C4-2B (cell line): Measurements from ENCODE around the gene BAIAP3.

ENCODE experiments used
- H3K27ac ChIP-seq: fragments of 450-650 bp; 2 replicates; pipeline ENCODE4 v1.5.1; 2017
- ZFX ChIP-seq: fragments of 450-650 bp; IDR thresholded peaks from 2 replicates; pipeline ENCODE4 v1.6.1; 2017
- TF ChIP-seq, protein P1 (sequence below): fragments of 450-650 bp; conservative IDR thresholded peaks from 2 replicates; pipeline ENCODE4 v1.5.1; 2017; ENCODE audit warnings: mild to moderate bottlenecking

Gene BAIAP3

GRCh38 chr16:1317479-1318267 lies 15.8 kb upstream of the BAIAP3 start:
- TF ChIP-seq, protein P1, sequence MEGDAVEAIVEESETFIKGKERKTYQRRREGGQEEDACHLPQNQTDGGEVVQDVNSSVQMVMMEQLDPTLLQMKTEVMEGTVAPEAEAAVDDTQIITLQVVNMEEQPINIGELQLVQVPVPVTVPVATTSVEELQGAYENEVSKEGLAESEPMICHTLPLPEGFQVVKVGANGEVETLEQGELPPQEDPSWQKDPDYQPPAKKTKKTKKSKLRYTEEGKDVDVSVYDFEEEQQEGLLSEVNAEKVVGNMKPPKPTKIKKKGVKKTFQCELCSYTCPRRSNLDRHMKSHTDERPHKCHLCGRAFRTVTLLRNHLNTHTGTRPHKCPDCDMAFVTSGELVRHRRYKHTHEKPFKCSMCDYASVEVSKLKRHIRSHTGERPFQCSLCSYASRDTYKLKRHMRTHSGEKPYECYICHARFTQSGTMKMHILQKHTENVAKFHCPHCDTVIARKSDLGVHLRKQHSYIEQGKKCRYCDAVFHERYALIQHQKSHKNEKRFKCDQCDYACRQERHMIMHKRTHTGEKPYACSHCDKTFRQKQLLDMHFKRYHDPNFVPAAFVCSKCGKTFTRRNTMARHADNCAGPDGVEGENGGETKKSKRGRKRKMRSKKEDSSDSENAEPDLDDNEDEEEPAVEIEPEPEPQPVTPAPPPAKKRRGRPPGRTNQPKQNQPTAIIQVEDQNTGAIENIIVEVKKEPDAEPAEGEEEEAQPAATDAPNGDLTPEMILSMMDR, result no peak
- TF ChIP-seq ZFX, result no peak
- H3K27ac ChIP-seq, result no peak overlapping the region

DNA sequence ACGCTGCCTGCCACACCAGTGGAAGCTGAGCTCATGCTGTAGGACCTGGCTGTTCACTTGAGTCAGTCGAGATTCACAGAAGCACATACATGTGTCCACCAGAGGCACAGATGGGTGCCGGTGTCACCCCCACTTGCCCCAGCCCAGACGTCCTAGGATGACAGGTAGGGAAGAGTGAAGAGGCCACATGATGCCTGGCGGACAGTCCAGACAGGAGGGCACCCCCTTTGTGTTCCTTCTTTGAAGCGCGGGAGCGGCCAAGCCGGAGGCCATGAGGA lies 15.2 kb upstream of the BAIAP3 start:
- TF ChIP-seq, protein P1, result no peak
- TF ChIP-seq ZFX, result no peak

DNA sequence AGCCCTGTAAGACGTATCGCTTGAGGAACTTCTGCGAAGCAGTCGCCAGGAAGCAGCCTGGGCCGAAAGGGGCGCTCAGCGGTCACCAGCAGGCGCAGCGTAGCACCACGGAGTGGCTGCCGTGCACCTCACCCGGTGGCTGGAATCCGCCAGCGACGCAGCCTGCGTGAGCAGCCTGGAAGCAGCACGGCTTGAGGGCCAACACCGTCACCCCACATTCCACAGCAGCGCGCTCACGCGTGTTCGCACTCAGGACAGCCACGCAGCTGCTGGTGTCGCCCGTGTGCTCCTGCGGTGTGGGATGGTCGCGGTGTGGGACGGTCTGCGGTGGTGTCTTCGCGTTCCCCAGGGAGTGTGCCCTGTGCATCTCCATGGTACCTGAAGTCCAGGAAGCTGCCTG lies 14.4 kb upstream of the BAIAP3 start:
- TF ChIP-seq, protein P1, result no peak
- TF ChIP-seq ZFX, result no peak
- H3K27ac ChIP-seq, result no peak overlapping the region

More for the DNA sequence above, 15.2 kb upstream of the BAIAP3 start:
- H3K27ac ChIP-seq, result no peak overlapping the region

- no peak for TF ChIP-seq ZFX
- TF ChIP-seq, protein P1, result no peak
- no peak overlapping the region for H3K27ac ChIP-seq
These were observed 13.3 kb upstream of the BAIAP3 start for GRCh38 chr16:1320097-1320496.

GRCh38 chr16:1320658-1321240 lies 12.7 kb upstream of the BAIAP3 start:
- TF ChIP-seq, protein P1, result no peak
- no peak for TF ChIP-seq ZFX

DNA sequence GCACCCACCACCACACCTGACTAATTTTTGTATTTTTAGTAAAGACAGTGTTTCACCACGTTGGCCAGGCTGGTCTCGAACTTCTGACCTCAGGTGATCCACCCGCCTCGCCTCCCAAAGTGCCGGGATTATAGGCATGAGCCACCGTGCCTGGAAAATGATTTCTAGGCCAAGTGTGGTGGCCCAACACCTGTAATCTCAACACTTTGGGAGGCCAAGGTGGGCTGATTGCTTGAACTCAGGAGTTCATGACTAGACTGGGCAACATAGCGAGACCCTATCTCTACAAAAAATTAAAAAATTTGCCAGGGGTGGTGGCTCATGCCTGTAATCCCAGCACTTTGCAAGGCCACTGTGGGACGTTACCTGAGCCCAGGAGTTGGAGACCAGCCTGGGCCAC lies 11.0 kb upstream of the BAIAP3 start:
- no peak overlapping the region for H3K27ac ChIP-seq
- TF ChIP-seq, protein P1, result no peak
- no peak for TF ChIP-seq ZFX

More at GRCh38 chr16:1320658-1321240, 12.7 kb upstream of the BAIAP3 start:
- H3K27ac ChIP-seq, result no peak overlapping the region
